ENCODE measurements around the gene SCNN1B.
"Not testable (repeated sequence)": the region's sequence is repeated elsewhere in the genome, so short reads cannot be mapped to it uniquely, and the experiment has no call there.

SCNN1B gene

DNA sequence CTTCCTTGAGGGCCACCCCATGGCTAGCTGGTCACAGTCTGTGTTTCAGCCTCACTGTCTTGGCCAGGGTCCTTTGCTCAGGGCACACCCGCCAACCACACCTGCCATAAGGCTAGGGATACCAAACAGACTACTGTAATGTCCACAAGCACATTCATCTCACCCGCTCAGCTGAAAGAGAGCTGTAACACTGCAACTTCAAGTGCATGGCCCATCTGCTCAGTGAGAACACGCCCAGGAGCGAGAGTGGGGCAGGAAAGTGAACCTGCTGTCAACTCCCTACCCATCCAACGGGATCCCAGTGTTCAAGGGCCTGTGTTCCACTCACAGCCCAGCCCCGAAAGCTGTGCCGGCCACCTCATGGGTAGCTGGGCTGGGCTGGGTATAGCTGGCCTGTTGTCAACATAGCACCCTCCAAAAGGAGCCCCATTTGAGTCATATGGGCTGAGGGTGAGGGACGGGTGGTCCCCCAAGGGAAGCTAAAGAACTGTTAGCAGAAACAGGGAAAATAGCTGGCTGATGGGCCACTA lies 55.7 kb downstream of the SCNN1B start:
- DNase-seq: no peak

DNA sequence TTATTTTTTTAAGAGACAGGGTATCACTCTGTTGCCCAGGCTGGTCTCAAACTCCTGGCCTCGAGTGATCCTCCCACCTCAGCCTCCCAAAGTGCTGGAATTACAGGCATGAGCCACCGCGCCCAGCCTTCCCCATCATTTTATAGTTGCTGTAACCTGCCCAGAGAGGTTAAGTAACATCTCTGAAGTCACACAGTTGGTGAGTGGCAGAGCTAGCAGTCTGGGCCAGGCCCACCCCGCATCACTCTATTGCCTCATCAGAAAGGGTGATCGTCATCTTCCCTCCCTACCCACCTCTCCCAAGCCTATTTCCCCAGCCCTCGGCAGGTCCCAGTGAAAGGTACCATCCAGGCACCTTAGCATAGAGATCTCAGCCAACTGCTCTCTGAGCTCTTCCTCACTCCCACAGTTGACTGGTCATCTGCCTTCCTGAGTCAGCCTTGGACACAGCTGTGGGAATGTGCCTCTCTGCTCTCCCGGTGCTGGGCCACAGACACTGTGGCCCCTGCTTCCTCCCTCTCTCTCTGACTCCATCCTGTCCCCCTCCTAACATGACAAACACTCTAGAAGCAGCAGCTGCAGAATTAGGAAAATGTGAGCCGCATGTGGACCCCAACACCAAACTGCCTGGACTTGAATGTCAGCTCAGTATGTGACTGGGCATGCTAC lies 57.1 kb downstream of the SCNN1B start:
- no peak for DNase-seq

DNA sequence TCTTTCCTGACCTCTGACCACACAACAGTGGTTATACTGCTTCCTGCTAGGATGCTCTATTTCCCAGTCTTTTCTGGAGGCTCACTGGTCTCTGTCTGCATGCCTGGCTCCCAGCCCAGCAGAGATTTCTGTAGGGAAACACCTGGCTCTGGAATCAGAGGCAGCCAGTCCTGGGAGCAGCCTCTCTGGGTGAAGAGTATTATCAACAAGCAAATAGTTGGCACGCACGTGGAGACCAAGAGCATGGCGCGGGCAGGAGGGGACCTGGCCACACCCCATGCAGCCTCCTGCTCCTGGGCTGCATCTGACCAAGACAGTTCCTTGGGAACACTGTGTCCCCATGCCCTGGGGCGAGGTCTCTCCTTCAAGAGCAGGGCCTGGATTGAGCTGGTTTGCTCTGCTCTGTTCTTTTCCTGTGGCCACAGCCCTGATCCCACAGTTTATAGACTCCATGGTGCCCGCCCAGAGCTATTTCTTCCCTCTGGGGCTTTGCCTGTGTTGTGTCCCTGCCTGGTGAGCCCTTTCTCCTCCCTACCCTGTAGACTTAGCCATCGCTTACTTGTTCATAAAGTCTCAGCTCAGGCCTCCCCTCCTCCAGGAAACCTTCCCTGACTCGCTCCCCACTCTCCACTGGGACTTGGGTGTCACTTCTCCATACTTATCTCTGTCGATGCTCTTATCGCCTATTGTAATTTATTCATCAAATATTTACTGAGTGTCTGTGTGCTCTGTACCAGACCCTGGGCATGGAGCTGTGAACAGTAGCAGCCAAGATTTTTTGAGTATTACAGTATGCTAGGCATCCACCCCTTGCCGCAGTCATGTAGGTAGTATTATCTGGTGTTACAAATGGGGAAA lies 60.6 kb downstream of the SCNN1B start:
- DNase-seq: no peak

DNA sequence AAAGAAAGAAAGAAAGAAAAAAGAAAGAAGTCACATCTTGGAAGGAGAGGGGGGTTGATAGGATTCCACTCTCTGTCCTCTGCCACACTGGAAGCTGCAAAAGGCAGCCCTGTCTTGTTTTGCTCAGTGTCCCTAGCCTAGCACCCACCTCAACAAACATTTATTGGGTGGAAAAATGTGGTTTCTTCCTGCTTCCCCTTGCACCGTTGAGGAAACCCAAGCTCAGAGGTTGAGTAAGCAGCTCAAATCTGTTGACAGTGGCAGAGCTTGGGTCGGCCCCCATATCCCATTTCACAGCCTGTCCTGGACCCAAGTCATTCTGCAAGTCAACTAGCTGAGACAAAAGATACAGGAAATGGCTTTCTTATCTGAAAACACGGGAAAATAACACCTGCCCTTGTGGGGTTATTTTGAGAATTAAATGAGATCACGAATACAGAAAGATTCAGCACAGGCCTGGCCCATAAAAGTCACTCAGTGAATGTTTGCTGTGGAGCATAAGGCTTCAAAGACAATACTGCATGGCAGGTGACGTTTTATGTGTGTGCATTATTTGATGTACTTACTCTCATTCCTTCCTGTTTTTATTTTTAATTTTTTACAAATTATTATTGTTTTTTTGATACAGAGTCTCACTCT lies 63.6 kb downstream of the SCNN1B start:
- DNase-seq: no peak

DNA sequence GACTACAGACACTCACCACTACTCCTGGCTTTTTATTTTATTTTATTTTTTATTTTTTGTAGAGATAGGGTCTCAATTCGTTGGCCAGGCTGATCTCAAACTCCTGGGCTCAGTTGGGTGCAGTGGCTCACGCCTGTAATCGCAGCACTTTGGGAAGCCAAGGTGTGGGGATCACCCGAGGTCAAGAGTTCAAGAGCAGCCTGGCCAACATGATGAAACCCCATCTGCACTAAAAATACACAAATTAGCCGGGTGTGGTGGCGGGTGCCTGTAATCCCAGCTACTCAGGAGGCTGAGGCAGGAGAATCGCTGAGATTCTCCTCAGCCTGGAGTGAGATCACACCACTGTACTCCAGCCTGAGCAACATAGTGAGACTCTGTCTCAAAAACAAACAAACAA lies 64.2 kb downstream of the SCNN1B start:
- DNase-seq: not testable (repeated sequence)

DNA sequence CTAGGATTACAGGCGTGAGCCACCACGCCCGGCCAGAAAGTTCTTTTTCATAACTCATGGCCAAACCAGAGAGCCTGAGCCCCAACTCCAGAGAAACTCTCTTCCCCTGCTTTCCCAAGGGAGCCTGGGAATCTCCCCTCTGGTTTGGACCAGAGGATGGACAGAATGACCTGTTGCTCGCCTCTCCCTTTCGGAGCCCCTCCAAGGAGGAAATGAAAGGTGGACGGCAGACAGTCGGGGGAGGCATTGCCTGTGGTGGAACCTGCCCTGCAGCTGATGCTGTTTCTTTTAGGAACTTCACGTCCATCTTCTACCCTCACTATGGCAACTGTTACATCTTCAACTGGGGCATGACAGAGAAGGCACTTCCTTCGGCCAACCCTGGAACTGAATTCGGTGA lies 65.5 kb downstream of the SCNN1B start:
- no peak for DNase-seq

DNA sequence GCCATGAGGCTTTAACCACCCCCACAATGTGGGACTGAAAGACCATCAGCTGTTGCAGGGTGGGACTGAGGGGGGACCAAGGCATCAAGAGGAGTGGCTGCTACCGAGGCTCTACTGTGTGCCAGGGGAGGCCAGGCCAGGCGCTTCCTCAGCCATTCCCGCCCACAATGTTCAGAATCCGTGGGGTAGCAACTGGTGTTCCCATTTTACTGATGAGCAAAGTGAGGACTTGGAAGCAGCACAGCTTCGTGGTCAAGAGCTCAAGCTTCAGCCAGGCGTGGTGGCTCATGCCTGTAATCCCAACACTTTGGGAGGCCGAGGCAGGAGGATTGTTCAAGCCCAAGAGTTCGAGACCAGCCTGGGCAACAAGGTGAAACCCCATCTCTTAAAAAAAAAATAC lies 65.9 kb downstream of the SCNN1B start:
- no peak for DNase-seq

DNA sequence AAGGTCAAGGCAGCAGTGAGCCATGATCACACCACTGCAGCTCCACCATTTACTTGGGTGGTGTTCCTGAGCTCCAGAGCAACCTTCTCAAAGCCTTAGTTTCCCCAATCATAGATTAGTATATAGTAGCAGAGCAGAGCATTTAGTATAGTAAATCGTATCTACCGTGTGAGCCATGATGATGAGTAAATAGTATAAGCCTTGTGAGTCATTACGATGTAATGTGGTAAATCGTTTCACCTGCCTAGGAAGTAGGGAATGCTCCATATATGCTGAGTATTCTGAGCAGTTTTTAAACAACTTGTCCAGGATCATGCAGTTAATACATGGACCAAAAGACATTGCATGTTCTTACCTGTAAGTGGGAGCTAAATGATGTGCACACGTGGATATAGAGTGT lies 66.4 kb downstream of the SCNN1B start:
- no peak for DNase-seq

DNA sequence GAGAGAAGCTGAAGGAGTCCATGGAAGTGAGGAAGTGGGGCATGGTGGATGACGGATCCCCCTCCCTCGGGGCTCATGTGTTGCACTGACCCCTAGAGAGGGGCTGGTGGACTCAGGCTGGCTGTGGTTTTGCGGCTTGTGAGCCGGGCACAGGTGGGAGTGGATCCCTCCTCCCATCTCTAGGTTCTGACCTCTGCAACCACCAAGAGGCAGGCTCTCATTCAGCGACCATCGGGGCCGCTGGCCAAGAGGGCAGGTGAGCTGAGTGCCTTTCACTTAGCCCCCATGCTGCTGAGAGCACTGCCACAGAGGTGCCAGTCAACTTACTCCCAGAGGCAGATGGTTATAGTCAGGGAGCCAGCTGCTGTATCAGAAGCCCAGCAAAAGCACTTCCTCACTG lies 67.3 kb downstream of the SCNN1B start:
- DNase-seq: no peak

DNA sequence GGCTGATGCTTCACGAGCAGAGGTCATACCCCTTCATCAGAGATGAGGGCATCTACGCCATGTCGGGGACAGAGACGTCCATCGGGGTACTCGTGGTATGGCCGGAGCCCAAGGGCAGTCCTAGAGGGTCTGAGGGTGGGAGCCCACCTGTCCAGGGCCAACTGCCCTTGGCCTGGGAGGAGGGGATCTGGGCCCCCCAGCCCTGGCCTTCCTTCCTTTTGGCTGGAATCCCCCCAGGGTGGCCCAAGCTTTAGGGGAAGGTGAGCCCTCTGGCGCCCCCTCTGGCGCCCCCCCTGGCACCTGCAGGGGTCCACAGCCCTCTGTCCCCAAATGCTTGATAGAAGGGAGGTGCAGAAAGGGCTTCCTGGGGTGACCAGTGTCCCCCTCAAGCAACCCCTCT lies 69.3 kb downstream of the SCNN1B start:
- no peak for DNase-seq

DNA sequence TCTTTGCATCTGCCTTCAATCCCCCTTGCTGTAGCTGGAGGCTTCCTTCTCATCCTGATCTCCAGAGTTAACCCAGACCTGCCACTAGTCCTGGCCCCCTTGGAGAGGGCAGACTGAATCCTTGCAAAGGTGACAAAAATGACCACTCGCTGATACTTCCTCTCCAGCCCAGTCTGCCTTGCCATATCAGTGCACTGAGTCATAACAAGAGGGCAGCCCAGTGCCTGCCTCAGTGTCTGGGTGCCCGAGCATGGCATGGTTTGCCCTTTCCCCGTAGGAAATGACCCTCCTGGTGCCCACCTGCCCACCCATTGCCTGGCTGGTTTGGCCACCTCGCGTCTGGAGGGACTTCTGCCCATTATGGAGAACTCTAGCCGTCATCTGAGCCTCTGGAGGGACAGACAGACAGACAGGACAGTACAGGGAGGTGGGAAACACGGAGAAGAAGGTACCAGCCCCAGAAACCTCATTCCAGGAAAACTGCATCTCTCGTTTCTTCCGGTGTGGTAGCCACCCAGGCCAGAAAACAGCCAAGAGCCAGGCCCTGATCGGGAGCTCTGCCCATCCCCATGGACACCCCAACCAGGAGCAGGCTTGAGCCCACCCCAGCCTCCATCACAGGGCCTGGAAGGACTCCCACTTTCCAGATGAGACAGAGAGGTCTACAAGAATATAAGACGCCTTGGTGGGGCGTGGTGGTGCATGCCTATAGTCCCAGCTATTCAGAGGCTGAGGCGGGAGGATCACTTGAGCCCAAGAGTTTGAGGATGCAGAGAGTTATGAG lies 71.5 kb downstream of the SCNN1B start:
- no peak for DNase-seq

DNA sequence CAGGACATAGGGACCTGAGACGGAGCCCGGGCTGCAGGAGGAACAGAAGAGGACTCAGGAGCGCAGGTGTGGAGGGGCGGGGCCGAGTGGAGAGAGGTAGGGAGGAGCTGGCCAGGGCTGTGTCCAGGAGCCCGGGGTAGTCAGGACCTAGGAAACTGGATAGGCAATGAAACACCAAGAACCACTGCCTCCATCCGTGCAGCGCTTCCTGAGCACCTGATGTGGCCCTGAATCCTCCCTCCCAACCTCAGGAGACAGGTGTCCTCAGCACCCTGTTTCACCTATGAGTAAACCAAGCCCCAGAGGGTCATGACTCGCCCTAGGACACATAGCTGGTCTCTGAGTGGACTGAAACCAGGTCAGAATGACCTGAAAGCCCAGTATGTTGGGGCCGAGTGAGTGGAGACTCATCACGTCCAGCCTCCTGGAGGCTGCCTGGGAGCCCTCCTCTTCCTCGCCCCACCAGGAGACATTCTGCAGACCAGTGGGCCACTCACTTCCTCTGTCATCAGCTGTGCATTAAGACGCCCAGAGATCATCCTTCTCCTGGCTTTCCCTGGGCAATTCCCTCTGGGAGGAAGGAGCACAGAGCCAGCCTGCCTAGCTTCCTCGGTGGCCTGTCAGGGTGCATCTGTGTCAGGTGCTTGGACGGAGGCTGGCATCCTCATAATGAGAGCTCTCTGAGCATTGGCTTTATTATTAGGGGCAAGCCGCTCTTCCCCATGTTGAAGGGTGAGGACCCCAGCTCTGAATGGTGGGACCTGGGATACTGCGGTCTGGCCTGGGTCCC lies 72.8 kb downstream of the SCNN1B start:
- no peak for DNase-seq

DNA sequence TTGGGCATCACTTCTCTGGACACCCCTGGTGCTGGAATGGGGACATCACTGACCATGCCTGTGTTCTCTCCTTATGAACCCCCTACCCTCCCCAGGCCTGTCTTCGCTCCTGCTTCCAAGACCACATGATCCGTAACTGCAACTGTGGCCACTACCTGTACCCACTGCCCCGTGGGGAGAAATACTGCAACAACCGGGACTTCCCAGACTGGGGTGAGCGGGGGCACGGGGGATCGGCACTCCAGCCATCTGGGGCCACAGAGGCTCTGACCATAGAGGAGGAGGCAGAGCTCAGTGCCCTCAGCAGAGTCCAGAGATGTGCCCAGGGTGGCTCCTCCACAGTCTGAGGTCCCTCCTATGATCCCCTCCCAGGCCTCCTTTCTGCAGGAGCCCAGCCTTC lies 73.5 kb downstream of the SCNN1B start:
- no peak for DNase-seq

DNA sequence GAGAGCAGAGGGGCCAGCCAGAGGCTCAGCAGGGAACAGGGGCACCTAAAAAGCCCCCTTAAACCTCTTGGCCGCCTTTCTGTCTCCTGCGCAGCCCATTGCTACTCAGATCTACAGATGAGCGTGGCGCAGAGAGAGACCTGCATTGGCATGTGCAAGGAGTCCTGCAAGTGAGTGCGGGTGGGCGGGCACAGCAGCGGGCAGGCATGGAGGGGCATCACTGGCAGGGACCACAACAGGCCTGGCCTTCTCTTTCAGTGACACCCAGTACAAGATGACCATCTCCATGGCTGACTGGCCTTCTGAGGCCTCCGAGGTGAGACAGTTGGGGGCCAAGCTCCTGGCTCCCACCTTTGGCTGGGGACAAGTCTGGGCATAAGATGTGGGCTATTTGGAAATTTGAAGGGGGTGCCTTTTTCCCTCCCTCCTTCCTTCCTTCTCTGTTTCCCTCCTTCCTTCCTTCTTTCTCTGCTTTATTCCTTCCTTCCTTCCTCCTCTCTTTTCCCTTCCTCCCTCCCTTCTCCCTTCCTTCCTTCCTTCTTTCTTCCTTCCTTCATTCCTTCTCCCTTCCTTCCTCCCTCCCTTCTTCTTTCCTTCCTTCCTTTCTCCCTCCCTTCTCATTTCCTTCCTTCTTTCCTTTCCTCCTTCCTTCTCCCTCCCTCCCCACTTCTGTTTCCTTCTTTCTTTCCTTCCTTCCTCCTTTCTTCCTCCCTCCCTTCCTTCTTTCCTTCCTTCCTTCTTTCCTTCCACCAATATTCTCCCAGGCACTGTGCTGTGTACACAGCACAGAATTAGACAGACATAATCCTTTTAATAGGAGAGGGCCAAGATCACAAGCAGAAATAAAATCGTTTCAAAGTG lies 75.2 kb downstream of the SCNN1B start:
- no peak for DNase-seq

DNA sequence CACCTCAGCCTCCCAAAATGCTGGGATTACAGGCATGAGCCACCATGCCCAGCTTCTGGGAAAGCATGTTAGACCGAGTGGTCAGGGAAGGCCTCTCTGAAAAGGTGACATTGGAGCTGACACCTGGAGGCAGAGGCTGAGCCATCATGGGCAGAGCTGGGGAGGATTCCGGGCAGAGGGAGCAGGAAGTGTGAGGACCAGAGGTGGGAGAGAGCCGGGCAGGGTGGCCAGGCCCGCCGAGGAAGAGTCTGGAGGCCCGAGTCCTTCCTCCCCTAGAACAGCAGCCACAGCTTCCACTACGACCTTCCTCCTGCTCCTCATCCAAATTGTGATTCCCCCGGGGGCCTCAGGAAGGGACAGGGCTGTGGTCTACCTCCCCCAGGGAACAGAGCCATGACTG lies 76.2 kb downstream of the SCNN1B start:
- no peak for DNase-seq

DNA sequence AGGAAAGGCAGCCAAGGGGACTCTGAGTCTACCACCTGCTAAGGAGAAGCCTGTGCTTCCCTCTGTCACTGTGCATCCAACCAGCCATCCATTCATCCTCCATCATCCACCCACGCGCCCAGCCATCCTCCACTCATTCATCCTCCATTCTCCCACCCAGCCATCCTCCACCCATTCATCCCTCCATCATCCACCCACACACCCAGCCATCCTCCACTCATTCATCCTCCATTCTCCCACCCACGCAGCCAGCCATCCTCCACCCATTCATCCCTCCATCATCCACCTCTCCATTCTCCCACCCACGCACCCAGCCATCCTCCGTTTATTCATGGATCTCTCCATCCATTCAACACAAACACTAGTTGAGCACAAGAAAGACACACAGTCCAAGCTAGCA lies 76.8 kb downstream of the SCNN1B start:
- DNase-seq: no peak

DNA sequence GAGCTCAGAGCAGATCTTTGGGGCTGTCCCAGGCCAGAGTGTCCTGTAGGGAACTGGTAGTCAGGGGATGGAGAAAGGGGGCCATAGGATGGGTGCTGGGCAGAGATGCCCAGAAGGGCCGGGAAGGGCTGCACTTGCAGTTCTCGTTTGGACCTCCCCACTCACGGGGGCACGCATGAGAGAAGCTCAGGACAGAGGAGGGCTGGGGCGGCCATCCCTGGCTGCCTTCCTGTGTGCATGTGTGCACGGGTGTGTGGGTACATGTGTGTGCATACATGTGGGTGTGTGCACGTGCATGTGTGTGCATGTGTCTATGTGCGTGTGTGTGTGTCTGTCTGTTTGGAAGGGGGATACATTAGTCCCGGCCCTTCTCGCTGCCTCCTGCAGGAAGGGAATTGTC lies 77.6 kb downstream of the SCNN1B start:
- no peak for DNase-seq

DNA sequence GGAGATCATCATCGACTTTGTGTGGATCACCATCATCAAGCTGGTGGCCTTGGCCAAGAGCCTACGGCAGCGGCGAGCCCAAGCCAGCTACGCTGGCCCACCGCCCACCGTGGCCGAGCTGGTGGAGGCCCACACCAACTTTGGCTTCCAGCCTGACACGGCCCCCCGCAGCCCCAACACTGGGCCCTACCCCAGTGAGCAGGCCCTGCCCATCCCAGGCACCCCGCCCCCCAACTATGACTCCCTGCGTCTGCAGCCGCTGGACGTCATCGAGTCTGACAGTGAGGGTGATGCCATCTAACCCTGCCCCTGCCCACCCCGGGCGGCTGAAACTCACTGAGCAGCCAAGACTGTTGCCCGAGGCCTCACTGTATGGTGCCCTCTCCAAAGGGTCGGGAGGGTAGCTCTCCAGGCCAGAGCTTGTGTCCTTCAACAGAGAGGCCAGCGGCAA lies 78.4 kb downstream of the SCNN1B start:
- no peak for DNase-seq

DNA sequence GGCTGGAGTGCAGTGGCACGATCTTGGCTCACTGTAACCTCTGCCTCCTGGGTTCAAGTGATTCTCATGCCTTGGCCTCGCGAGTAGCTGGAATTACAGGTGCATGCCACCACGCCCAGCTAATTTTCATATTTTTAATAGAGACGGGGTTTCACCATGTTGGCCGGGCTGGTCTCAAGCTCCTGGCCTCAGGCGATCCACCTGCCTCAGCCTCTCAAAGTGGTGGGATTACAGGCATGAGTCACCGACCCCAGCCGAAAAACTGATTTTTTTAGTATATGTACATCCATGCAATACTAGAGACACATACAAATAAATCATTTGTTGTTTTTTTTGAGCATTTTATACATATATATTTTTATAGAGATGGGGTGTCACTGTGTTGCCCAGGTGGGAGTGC lies 79.6 kb downstream of the SCNN1B start:
- DNase-seq: not testable (repeated sequence)

DNA sequence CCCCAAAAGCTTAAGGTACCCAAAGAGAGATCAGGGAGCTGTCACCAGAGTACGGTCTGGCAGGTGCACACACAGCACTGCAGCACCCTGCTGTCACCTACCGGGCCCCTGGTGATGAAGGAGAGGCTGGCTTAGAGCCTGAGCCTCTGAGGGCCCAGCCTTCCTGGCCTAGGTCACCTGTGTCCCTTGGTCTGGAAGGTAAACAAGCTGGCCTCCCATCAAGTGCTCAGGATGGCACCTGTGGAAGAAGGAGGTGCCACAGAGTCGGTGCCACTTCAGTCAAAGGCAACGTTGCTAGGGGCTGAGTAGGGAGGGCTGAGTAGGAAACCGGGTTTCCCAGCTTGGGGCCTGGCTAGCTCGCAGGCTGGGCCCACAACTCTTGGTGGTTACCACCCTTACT lies 80.2 kb downstream of the SCNN1B start:
- no peak for DNase-seq

DNA sequence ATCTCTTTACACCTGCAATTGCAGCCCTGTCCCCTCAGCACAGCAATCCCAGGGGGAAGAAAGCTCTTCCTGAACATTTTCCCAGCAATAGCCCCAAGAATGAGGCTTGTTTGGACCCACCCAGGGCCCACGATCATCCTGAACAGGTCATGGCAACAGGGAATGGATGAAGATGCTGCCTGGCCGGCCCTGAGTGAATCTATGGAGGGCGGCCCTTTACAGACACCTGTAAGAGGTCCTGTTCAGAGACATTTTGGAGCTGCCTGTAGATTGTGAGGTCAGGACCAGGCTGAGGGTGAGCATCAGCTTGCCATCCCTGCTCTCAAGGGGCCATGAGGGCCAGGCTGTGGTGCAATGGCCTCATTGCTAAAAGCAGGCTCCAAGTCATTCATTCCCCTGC lies 81.8 kb downstream of the SCNN1B start:
- no peak for DNase-seq

Measured in activated CD4-positive, alpha-beta T cell treated with anti-CD3 and anti-CD28 coated beads for 1 hour (primary cell).